GM18861 (cell line): ENCODE measurements around the gene SMPD2.

Experiments
- ATAC-seq: cut with Tn5 transposase; IDR thresholded peaks from one replicate; pipeline ENCODE4 v1.9.1; 2021; ENCODE audit not compliant: unreplicated experiment

The SMPD2 gene

DNA sequence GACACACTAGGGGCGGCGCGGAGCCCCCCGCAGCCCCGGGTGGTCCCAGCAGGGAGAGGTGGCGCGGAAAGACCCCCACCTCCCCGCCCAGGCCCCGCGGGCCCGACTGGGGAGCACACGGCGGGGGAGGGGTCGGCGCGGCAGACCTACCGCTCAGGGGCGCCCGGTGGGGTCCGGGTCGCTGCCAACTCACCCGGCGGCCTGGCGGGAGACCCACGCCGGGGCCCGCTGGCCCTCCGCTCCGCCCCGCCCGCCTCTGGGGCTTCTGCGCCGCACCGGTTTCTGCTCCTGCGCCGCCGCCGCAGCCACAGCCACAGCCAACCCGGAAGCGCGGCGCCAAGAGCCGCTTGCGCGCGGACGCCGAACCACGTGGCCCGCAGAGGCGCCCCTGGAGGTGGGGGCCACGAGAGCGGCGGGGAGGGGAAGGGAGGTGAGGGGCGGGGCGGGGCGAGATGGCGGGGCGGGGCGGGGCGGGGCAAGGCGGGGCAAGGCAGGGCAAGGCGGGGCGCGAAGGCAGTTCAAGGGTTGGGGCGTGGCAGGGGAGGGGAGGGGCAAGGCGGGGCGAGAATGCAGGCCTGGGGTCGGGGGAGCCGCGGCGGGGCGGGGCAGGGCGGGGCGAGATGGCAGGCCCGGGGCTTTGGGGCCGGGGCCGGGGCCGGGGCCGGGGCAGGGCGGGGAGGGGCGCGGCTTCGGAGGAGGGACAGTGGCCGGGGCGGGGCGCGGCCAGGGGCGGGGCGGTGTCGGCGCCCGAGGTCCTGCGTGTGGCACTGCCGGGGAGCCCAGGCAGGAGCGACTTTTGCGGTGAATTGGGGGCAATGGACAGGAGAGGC lies 42.6 kb downstream of the SMPD2 start, which contains the start of gene ZBTB24:
TSS of gene ZBTB24 (minus strand) at position 315 of the 830 bp plus-strand sequence. CDS start 1,193 bp downstream, outside the sequence.
- peak; percentile 84 for ATAC-seq

DNA sequence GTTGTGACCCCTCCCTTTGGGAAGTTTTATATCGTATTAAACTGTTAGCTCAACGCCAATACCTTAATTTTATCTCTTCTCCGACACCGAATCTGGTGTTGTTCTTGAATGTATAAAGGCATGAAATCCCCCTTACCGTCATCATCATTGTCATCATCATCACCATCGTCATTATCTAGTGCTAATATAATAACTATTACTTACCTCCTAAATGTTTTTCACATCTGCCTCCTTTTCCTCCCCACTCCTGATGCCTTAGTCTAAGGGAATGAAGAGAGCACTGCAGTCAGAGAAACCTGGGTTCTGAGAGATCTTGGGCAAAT lies 43.2 kb downstream of the SMPD2 start:
- ATAC-seq: no peak

DNA sequence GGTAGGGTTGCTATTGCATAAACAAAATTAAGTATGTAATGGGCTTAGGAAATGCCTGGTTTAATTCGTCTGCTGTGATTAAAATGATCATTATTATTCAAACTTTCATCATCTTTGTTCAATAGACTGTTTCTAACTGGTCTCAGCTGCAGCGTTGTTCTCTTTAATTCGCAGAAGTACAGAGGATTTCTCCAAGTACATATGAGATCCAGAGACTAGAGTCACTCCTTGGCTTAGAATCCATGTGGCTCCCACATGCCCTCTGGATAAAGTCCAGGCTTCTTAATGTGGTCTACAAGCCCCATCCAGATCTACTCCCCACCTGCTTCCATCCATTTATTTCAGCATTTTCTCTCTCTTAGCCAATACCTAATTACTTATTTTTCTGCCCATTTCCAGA lies 43.6 kb downstream of the SMPD2 start:
- ATAC-seq: no peak

DNA sequence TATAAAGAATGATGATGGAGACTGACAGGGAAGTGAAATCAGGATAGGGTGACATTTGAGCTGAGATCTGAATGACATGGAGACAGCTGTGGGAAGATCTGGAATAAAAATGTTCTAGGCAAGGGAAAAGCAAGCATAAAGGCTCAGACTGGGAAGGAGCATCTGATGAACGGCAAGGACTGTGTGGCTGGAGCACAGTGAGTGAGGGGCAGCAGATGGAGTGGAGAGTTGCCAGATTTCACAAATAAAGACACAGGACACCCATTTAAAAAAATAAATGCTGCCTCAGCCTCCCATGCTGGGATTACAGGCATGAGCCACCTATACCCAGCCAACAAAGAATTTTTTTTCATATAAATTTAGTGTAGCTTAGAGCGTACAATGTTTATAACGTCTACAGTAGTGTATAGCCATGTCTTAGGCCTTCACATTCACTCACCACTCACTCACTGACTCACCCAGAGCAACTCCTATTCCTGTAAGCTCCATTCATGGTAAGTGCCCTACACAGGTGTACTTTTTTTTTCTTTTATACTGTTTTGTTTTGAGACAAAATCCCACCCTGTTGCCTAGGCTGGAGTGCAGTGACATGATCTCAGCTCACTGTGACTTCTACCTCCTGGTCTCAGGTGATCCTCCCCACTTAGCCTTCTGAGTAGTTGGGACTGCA lies 44.9 kb downstream of the SMPD2 start:
- ATAC-seq: no peak

DNA sequence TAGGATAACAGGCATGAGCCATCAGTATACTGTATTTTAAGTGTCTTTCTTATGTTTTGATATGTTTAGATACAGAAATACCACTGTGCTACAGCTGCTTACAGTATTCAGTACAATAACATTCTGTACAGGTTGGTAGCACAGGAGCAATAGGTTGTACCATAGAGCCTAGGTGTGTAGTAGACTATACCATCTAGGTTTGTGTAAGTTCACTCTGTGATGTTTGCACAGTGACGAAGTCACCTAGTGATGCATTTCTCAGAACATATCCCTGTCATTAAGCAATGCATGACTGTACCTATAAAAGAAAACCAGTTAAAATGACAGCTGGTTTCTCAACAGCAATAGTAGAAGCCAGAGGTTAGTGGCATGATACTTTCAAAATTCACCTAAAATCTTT lies 45.5 kb downstream of the SMPD2 start:
- ATAC-seq: no peak

DNA sequence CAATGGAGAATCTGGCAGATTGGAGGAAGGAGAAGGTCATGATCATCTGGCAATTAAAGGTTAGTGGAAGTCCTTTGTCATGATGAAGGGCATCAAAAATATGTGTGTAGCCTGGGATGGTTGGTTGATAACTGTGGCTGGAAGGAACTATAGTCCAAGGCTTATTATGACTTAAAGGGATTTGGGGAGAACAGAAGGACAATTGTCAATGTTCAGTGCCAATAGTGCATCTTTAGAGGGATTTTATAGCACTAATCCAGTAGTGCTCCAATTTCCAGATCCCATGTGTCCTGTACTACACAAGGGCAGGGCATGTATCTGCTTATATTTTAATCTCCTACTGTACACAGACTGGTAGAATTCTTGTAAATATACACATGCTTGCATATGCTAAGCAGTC lies 47.5 kb downstream of the SMPD2 start:
- ATAC-seq: no peak

DNA sequence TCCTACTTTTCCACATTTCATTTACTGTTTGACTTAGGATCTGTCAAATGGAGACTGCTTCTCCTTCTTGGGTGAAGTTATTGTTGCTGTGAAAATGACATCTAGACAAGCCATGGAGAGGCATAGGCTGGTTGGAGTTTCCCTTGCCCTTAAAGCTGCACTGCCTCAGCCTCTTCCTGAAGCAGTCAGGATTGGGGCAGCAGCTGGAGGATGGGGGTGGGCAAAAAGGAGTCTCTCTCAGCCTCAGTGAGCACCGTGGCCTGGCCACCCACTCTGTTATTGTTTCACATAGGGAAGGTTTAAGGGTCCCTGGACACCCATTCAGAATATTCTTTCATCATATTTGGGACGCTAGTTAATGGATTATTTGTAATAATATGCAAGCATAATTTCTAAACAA lies 50.2 kb downstream of the SMPD2 start:
- no peak for ATAC-seq

DNA sequence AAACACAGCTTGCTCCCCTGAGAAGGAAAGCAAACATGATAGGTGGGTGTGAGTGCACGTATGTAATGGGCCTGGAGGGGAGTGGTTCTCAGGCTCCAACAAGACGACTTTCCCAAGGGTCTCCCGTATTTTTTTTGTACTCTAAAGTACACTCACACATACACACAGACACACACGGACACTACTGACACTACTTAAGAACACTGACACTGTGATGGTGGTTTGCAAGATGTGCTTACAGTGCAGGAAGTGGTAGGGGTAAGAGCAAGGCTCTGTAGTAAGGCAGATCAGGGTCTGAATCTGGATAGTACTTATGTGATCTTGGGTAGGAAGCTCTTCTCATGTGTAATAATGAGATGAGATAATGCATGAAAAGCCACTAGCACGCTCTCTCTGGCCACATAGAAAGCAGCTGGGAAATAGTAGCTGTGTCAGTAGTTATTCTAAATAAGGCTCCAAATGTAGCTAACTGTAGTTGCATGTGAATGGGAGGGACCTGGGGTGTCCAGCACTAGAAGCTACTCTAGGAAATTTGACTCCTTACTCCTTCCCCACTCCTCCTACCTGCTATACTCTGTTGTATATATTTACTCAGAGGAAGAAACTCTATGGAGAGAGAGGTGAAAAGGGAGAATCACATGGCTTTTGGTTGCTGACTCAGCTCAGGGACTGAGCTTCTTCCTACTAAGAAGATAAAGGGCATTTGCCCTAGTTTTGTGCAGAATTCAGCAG lies 50.8 kb downstream of the SMPD2 start:
- no peak for ATAC-seq
